Measurements from ENCODE around the gene DNAJC18.
A peak's percentile ranks its signal among the peaks of the same experiment; 100 is the strongest.

The DNAJC18 gene

DNA sequence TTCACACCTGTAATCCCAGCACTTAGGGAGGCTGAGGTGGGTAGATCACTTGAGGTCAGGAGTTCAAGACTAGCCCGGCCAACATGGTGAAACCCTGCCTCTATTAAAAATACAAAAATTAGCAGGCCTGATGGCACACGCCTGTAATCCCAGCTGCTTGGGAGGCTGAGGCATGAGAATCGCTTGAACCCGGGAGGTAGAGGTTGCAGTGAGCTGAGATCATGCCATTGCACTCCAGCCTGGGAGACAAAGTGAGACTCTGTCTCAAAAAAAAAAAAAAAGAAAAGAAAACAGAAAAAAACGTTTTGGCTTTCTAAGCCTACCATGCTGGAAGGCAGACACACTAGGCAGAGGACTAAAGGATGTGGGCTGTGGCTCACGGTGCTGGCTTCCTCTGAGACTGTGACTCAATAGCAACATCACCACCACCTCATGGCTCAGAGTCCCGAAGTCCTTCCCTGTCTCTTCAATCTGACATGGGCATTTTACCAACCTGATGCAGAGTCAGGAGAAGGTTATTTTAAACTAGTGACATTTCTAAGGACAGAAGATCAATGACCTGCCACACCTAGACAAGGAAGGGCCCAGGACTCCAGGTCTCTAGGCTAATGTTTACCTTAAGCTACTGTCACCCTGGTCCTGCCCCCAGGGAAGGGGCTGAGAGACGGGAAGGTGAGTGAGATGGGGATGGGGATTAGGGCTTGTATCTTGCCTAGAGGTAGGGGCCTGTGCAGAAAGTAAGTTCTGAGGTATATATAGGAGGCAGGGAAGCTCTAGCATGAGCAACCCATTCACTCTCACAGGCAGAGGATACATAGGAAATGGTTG lies 19.5 kb upstream of the DNAJC18 start:
- no peak overlapping the region for H3K4me3 ChIP-seq (ENCODE audit: low read length)
- peak; percentile 83 for DNase-seq (ENCODE audit: low read depth)
- TF ChIP-seq, protein P1, sequence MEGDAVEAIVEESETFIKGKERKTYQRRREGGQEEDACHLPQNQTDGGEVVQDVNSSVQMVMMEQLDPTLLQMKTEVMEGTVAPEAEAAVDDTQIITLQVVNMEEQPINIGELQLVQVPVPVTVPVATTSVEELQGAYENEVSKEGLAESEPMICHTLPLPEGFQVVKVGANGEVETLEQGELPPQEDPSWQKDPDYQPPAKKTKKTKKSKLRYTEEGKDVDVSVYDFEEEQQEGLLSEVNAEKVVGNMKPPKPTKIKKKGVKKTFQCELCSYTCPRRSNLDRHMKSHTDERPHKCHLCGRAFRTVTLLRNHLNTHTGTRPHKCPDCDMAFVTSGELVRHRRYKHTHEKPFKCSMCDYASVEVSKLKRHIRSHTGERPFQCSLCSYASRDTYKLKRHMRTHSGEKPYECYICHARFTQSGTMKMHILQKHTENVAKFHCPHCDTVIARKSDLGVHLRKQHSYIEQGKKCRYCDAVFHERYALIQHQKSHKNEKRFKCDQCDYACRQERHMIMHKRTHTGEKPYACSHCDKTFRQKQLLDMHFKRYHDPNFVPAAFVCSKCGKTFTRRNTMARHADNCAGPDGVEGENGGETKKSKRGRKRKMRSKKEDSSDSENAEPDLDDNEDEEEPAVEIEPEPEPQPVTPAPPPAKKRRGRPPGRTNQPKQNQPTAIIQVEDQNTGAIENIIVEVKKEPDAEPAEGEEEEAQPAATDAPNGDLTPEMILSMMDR (IDR thresholded peaks at IDR 0.05; ENCODE audit: insufficient read depth, low read depth, low read length, missing control alignments), result no peak

DNA sequence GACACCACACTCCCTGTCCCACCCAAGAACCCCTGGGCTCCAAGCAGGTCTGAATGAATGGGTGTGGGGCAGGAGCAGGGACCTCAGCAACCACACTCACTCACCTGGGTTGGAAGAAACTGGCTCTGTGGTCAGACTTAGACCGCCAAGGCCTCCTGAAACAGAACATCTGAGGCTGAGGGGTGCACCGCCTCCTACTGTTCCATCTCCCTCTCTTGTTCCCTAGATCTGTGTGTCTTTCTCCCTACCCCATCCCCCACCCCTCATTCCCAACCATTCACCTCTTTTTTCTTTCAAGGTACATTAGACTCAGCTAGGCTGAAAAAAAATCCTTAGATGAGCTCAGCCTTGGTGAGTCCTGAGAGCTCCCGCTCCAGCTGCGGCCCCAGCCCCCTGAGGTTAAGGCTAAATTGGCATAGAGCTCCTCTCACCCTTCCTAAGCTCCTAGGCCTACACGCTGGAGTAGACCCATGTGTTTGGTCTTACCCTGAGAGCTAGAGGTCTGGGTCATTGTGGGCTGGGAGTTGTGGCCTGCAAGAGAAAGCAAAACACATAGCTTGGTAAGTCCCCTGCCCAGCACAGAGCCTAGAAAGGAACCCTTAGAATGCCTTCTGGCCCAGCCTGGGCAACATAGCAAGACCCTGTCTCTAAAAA lies 18.5 kb upstream of the DNAJC18 start:
- no peak for DNase-seq (ENCODE audit: low read depth)
- TF ChIP-seq, protein P1 (IDR thresholded peaks at IDR 0.05; ENCODE audit: insufficient read depth, low read depth, low read length, missing control alignments), result no peak

DNA sequence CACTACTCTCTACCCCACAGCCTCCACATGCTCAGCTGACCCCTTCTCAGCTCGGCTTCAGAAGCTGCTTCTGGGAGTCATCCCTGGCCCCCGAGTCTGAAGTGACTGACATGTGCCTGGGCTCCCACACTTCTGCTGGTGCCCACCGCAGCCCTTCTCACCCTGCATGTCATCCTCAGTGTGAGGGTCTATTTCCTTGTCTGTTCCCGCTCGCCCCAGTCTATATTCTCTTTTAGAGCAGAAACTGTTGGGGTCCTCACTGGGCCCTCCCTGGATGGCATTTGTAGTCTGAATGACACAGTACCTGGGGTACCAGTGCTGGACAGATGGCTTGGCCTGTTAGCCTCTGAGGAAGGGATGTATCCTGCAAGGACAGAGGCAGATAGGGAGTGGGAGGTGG lies 17.9 kb upstream of the DNAJC18 start:
- TF ChIP-seq, protein P1 (IDR thresholded peaks at IDR 0.05; ENCODE audit: insufficient read depth, low read depth, low read length, missing control alignments), result no peak
- H3K4me3 ChIP-seq (ENCODE audit: low read length), result no peak overlapping the region
- no peak for DNase-seq (ENCODE audit: low read depth)

More for the DNA sequence above, 18.5 kb upstream of the DNAJC18 start:
- no peak overlapping the region for H3K4me3 ChIP-seq (ENCODE audit: low read length)

DNA sequence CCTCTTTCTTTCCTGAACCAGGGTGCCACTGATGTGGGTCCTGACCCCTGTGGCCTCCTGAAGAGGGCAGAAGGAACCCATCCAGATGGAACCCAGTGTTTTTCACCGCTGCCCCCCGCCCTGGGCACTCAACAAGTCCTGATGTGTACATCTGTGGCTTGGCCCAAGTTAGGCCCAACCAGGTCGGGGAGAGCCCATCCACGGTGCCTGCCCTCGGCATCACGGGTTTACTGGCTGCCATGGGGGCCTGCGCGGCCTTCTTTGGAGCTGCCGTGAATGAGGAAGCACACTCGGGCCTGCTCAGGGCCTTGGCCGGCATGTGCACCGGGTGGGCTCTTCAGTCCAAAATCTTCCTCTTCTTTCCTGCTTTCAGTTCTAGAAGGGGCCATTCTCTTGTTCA lies 17.5 kb upstream of the DNAJC18 start:
- no peak overlapping the region for H3K4me3 ChIP-seq (ENCODE audit: low read length)
- DNase-seq (ENCODE audit: low read depth), result no peak
- TF ChIP-seq, protein P1 (IDR thresholded peaks at IDR 0.05; ENCODE audit: insufficient read depth, low read depth, low read length, missing control alignments), result no peak

DNA sequence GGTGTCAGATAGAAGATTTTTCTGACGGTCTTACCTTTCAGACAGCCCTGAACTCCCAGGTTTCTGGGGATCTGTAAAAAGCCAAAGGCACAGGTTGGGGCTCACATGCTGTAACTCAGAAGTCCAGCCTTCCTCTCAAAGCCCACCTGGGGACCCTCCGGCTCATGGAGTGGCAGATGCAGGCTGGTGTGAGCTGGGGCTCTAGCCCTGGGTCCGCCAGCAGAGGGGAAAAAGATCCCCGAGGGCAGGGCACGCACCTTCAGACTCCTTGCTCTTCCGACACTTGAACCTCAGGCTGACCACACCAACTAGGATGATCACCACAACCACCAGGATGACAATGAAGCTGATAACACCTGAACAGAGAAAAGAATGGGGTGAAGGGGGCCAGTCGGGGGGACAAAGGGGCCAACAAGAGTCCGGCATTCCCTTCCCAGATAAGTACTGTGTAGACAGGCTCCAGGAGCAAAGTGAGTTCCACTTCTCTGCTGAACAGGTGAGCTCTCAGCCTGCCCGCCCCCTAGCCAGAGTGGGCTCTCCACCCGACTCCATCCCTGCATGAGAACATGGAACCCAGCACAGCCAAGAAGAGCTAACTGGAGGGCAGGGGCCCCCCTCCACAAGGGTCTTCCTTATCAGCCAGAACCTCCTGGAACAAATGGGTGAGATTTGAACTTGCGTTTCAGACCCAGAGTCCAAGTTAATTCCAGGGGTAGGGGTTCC lies 15.4 kb upstream of the DNAJC18 start:
- no peak overlapping the region for H3K4me3 ChIP-seq (ENCODE audit: low read length)
- TF ChIP-seq, protein P1 (IDR thresholded peaks at IDR 0.05; ENCODE audit: insufficient read depth, low read depth, low read length, missing control alignments), result no peak
- no peak for DNase-seq (ENCODE audit: low read depth)

DNA sequence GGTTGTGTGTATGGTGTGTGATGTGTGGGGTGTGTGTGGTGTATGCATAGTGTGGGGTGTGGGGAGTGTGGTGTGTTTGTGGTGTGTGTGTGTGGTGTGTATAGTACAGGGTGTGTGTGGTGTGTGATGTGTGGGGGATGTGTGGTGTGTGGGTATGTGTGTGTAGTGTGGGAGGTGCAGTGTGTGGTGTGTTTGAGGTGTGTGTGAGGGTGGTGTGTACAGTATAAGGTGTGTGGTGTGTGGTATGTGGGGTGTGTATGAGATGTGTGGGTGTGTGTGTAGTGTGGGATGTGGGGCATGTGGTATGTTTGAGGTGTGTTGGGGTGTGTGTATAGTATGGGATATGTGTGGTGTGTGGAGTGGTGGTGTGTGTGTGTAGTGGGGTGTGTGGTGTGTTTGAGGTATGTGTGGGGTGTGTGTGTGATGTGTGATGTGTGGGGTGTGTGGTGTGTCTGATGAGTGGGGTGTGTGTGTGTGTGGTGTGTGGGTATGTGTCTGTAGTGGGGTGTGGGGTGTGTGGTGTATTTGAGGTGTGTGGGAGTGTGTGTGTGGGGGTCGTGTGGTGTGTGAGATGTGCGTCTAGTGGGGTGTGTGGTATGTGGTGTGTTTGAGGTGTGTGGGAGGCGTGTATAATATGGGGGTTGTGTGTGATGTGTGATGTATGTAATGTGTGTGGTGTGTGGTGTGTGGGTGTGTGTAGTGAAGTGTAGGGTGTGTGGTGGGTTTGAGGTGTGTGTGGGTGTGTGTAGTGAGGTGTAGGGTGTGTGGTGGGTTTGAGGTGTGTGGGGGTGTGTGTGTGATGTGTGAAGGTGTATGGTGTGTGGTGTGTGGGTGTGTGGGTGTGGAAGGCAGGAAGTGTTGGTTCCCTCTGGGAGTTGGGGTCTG lies 14.6 kb upstream of the DNAJC18 start:
- DNase-seq (ENCODE audit: low read depth), result no peak
- no peak overlapping the region for H3K4me3 ChIP-seq (ENCODE audit: low read length)
- TF ChIP-seq, protein P1 (IDR thresholded peaks at IDR 0.05; ENCODE audit: insufficient read depth, low read depth, low read length, missing control alignments), result no peak
